NCI-H524 treated with DMSO at 0.1 percent for 48 hours (cell line): ENCODE data around the gene EIF4G1.

Experiments
- DNase-seq: peaks from one replicate; lab custom pipeline; 2025; lab: John Stamatoyannopoulos, UW

EIF4G1 gene

DNA sequence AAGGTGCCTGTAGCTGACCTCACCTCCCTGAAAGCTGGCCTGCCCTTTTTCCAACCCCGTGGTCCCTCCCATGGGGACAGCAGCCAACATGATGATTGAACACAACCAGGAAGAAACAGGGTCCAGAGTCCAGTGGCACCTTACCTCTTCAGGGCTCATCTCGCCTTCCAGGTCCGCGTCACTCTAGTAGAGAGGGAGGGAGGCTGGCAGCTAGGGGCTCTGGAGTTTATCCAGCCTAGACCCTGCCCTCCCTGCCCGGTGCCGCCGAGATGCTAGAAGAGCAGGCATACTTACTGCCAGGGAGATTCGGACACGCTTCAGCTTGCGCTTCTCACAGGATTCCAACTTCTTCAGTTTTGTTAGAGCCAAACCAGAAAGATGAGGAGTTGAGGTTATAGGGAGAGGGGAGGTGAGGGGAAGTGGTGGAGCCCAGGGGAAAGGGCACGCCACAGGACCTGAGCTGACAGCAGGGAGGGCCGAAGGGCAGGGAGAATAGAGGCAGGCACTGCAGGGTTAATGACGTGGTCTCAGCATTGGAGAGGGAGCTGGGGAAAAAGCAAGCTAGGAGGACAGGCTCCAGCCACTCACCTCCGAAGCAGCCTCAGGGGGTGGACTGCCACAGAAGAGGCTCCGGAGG is 37.9 kb downstream of the EIF4G1 start:
- no peak for DNase-seq

DNA sequence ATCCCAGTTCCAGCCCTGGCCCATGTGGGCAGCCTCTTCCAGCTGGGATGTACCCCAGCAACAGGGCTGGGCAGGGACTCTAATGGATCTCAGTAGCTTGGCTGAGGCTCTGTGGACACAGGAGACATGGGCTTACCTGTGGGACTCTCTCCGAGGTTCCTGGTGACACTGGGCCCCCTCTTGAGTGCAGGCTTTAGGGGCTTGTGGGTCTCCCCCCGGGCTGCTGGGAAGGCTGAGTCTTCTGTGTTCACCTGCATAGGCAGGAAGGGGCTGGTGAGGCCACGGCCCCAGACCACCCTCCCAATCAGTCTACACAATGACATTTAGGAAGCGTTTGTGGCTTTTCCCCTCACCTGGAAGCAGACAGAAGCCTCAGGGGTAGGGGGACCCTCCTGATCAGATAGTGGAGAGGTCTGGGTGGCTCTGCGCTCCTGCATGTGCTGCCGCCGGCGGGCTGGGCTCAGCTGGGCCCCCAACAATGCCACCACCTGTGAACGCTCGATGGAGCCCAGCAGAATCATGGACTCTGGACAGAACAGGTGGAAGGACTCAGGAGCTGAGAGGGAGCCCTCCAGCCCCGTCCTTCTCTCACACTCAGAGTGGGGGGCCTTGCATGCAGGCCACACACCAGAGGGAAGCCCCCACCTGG is 38.6 kb downstream of the EIF4G1 start:
- DNase-seq, result no peak

DNA sequence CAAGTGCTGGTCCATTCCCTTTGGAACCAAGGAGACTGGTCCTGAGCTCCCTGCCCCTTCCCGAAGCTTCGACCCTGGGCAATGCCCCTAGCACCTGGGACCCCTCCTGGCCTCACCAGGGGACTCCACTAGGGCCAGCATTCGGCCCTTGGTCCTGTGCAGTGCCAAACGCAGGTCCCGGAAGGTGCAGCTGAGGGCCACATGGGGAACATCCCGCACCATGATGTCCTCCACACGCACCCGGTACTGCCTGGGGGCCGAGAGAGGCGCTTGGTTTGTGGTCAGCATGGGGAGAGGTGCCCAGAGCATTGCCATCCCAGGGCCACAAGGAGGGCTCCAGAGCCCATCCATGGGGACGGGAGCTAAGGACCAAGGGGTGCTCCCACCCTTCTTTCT is 39.1 kb downstream of the EIF4G1 start:
- DNase-seq, result no peak

DNA sequence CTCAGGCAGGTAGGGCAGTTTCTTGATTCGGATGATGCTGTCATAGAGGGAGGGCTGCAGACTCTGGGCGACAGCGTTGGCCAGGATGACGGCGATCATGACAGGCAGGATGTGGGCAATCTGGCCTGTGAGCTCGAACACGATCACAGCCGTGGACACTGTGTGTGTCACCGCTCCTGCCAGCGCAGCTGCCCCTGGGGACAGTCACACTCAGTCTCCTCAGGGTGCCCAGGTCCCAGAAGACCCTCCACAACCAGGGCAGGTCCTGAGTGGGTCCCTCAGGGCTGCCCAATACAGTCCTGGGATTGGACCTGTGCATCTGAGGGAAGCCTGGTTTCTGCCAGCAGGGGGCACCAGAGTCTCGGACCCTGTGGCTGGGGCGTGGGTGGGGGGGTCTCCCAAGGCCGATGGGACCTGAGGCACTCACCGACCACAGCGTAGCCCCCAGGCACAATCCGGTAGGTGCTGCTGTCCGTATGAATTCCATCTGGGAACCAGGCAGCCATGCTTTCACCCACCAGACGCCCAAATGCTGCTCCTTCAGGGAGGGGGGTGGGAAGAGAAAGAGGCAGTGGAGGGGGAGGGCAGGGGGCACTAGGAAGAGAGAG is 39.8 kb downstream of the EIF4G1 start:
- no peak for DNase-seq

DNA sequence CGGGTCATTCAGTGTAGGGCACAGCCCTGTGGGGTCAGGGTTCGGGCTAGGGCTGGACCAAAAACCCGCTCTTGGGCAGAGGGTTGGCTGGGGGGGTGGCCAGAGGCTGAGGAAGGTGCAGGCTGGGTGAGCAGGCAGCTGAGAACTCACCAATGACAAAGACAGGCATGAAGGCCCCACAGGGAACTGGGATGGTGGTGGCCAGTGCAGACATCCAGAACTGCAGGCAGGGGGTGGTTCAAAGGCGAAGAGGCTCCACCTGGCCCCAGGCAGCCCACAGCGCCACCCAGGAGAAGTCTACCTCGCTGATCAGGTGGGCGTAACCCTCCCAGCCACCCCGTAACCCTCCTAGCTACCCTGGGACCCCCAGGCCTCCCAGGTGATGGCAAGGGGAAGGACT is 40.3 kb downstream of the EIF4G1 start:
- no peak for DNase-seq

DNA sequence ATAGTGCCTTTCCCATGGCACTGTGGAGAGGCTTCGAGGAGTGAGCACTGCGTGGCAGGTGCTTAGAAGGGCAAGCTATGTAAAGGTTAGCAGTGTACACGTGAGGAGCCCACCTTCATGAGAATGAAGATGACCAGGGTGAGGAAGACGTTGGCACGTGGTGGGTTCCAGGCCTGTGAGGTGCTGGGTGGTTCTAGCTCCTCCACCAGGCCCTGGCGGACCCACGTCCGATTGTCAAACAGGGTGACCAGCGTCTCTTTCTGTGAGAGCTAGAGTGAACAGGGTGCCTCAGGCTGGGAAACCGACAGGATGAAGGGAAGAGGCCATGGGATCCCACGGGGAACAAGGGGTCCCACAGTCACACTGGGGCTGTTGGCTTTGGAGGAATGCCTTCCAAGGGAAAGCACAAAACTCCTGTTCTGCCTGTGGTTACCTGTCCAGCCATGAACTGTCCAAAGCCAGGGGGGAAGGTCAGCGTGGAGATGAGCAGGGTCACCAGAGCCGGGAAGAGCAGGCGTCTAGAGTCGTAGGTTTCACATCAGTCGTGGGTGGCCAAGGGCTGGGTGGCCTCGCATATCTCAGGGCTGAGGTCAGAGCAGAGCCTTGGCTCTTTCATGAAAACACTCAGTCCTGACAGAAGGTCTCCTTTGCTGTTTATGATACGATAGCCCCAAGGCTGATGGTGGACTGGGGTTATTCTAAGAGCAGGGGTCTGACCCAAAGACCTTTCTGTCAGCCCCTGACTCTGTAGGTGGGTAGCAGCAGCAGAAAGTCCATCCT is 41.0 kb downstream of the EIF4G1 start:
- no peak for DNase-seq

DNA sequence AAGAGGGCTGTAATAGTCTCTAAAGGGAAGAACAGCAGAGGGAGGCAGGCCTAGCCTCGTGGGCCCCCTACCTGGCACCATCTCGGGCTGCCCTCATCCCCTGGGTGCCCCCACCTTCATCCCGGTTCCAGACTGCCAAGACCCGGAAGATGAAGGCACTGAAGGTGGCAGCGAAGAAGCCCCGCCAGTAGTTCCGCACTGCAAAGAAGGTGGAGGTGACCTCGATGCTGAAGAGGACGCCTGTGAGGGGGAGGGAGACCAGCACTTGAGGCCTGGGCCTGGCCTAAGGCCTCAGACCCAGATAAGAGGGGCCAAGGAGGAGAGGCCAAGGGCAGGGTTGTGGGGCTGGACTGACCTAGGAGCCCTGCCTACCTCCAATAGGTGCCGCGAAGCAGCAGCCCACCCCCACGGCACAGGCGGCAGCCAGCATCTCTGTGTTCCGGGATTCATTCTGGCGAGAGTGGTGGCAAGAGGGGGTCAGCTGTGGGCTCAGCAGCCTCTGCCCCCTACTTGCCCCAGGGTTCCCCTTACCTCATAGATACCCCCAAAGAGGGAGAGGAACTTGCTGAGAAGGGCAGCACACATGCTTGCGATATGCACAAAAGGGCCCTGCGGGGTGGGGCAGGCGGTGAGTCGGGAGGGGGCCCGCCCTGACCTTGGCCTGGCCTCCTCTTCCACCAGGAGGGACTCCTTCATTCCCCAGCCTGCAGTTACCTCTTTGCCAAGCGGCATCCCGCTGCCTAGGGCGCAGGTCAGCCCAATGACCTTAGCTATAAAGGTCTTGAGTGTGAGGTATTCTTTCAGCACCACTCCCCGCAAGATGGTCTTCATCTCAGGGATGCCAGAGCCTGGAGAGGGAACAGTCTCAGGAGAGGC is 43.1 kb downstream of the EIF4G1 start:
- DNase-seq, result no peak

DNA sequence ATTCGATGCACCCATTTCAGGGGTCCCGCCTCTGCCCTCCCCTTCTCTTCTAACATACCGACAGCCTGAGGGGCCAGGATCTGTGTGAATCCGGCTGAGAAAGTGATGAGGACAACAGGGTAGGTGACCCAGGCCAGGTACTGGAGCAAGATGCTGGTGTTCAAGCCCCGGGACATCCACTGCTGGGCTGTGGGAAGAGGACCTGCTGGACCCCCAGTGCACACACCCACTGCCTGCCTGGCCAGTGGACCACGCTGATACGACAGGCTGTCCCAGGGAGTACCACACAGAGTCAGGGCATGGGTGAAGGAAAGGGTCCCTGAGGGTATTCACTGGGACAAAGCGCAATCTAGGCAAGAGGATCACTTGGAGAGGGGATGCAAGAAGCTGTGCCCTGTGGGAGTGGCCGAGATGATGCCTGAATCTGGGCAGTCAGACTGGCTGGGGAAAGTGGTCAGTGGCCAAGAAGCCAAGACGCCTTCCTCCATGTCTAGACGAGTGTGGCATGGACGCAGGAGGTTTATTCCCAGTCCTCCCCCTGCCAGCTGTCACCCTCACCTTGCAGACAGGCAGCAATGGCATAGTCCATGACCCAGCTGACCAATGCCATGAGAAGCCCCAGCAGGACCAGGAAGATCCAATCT is 43.8 kb downstream of the EIF4G1 start:
- DNase-seq, result no peak

DNA sequence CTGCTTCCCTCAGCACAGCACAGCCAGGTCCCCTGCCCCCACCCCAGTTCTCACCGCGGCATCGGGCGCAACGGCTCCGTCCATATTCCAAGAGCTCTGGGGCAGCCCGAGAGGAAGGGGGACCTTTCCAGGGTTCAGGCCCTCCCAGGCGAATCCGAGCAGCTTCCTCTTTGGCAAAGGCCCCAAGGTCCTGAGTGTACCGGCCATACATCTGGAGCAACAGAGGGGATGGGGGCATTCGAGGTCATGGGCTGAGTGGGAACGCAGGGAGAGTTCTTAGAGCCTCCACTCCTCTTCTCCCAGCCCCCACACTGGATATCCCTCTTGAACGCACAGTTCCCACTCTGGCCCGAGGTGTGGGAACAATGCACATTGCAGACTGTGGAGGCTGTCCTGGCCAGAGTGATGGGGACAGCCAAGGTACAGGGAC is 44.5 kb downstream of the EIF4G1 start:
- DNase-seq, result no peak

DNA sequence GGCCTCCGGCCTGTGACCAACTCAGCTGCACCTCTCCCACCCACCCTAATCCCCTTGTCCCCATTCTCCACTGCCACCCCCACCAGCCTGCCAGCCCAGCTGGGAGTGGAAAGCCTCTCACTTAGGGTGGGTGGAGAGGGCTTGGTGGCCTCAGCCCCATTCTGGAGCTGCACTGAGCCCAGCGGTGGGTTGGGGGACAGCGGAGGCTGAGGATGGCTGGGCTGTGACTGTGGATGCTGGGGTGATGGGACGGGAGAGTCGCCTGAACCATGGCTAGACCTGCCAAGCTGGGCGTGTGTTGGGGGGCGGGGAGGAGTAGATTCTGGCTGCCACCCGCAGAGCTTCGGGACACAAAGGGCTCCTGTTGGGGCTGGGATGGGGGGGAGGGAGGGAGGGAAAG is 45.2 kb downstream of the EIF4G1 start:
- no peak for DNase-seq

DNA sequence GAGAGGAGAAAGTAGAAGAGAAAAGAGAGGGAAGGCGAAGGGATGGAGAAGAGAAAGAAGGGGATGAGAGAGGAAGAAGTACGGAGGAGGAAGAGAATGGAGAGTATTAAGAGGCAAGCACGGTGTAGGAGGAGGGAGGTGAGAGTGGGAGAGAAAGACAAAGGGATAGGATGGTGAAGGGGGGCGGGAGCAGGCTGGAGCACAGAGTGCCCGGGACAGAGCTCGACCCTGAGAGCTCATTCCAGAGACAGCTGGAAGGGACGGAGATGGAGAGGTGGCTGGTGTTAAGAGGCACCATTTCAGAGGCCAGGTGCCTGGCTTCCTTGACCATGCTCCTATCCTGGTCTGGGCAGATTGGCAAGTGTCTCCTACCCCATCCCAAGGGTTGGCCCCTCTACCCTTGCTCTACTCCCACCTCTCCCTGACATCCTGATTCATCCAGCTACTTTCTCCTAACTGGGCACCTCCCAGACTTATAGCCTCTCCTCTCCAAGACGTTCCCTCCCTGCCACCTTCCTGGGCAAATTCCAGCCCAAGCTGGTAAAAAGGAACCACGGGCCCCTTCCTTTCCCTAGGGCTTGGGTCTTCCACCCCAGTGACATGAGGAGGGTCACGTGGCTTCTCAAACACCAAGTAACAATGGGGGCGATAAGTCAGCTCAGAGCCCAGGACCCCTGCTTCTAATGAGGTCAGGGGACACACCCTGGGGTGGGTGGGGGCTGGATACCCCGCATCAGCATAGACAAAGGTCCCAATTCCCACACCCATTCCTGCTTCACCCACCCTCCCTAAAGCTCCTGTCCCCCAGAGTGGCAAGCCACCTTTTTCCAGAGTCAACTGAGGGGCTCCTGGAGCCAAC is 45.9 kb downstream of the EIF4G1 start:
- no peak for DNase-seq

DNA sequence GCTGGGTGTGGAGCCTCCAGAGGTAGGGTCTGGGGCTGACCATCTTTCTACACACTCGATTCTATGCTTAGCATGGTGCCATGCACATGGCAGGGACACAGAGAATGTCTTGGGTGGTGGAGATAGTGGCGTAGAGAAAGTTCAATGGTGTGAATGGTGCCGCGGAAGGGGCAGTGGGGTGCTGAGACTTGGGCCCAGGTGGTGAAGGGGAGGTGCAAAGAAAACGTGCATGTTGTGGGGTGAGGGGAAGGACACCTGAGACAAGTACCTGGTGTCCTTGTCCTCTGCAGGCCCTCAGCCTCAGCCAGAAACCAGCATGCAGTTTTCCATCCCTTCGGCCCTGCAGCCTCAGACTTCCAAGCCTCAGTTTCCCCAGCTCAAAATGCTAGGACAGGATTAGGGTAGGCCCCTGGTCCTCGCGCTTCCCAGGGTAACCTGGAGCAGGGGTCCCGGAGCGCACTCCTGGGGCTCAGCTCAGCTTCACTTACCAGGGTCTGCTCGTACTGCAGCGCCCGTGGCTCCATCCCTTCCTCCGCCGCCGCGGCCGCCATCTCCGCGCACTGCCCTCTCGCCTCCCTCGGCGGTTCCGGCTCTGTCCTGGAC is 46.6 kb downstream of the EIF4G1 start:
- DNase-seq, result no peak

DNA sequence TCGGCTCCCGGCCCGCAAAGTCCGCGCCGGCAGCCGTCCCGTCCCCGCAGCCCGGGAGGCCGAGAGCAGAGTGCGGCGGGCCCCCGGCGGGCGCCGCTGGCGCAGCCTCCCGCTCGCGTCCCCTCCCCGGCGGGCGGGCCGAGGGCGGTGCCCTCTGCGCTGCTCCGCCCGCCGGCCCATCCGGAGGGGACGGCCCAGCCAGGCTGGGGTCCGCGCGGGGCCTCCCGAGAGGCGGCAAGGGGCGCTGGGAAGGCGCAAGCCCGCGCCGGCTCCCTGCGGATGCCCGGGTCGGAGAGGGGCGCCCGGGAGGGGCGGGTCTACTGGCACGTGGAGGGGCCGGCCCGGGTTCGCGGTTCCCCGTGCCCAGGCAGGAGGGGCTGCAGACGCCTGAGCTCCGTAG is 47.1 kb downstream of the EIF4G1 start, which contains the start of the genes CLCN2 and POLR2H:
CLCN2 (minus strand) TSS at position 74 of the 400 bp plus-strand sequence. CDS start 126 bp downstream, outside the sequence.
POLR2H (plus strand) TSS at position 179 of the 400 bp plus-strand sequence. CDS start 1,783 bp downstream, outside the sequence.
- no peak for DNase-seq

DNA sequence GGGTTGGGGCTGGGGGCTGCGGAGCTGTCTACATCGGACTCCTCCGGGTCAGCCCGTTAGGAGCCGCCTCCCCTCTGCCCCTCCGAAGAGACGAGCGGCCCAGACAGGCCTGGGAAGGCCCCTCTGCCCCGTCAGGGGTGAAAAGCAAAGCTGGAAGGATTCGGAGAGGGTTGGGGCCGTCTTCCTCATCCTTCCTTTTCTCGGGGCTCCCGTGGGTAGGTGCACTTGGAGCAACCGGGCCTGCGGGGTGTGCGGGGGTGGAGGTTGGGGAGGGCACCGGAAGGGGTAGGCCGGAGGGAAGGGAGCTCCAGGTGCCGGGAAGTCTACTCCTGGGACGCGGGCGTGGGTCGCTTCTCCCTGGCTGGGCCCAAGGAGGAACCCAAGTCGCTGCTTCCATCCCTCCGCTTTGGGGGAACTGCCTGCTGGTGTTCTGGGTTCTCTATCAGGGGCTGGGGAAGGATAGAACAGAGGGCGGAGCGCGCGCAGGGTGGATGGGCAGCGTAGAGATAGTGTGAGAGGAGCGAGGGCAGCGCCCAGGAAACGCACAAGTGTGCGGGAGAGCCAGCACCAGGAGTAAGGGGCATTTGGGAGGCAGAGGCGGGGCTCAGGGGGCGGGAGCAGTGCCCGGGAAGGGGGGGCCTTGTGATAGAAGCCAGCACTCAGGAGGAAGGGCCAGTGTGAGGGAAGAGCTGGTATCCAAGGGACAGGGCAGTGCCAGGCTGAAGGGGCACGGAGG is 47.7 kb downstream of the EIF4G1 start:
- no peak for DNase-seq

DNA sequence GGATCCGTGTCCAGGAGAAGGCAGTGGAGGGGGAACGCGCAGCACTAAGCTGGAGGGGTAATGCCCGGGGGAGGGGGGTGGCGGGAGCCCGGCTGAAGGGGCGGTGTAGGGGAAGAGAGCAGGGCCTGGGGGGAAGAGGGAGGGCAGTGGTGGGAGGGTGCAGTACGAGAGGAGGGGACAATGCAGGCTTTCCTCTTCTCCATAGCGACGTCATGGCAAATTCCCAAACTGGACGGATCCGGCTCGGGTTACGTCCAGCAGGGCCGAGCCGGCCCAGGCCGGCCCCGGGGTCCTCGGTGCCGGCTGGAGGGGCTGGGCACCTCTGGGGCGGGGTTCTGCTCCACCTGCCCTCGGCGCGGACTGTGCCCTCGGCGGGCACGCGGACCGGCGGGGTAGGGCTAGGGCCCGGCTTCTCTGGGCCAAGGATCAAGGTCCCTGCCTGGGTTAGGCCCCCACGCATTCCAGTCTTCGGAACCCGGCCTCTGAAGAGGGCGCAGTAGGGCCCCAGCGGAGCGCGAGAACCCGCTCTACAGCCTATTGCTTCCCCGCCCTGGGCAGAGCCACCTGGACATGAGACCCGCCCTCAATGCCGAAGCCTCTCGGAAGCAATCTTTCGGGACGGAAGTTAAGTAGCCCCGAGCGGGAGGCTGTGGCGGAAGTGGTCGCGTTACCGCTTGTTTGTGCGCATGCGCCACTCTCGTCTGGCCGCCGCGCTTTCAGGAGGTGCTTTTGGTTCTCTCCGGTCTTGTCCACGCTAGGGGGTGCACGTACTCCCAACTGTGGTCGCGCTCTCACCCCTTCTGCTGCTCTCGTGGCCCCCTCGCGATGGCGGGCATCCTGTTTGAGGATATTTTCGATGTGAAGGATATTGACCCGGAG is 48.5 kb downstream of the EIF4G1 start:
- DNase-seq, result peak; percentile 90

DNA sequence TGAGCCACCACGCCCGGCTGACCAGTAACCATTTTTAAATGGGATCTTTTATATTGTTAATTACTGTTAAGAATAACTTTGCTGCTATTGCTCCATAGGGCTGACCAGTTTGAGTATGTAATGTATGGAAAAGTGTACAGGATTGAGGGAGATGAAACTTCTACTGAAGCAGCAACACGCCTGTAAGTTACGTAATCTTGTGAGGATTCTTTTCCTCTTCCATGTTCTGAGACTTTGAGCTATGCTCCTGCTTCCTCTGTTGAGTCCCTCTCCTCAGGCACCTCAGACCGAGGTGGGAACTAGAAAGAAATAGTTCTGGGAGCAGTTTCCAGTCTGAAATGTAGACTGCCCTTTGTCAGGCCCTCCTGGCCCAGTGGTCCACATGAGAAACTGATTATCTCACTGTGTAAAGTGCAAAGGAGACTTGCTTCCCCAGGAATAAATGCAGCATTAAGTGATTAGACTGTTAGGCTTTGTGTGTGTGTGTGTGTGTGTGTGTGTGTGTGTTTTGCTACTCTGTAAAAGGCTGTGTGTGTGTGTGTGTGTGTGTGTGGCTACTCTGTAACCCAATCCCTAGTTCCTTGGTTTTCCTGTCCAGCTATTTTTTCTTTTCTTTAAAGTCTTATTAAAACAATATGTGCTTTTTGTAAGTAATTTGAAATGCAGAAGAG is 52.3 kb downstream of the EIF4G1 start:
- no peak for DNase-seq

DNA sequence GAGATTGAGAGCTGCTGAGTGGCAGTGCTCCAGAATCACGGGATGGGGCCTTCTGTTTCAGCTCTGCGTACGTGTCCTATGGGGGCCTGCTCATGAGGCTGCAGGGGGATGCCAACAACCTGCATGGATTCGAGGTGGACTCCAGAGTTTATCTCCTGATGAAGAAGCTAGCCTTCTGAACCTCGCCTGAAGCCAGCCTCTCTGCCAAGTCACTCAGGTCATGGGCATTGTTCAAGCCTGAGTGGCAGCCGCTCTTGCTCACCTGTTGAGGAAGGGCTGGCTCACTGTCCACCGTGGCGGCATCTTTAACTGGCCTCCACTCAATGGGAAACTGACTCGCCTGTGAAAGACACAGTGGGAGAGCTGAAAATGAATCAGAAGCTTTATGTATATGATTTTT is 53.7 kb downstream of the EIF4G1 start:
- no peak for DNase-seq
